Left hindlimb (tissue), 1 donor: ENCODE measurements around the gene CLASP1.
A peak's percentile ranks its signal among the peaks of the same experiment; 100 is the strongest.

Experiments used
- DNase-seq: peaks from one replicate; pipeline ENCODE4 v3.0.0-alpha.2; 2018

Gene CLASP1

DNA sequence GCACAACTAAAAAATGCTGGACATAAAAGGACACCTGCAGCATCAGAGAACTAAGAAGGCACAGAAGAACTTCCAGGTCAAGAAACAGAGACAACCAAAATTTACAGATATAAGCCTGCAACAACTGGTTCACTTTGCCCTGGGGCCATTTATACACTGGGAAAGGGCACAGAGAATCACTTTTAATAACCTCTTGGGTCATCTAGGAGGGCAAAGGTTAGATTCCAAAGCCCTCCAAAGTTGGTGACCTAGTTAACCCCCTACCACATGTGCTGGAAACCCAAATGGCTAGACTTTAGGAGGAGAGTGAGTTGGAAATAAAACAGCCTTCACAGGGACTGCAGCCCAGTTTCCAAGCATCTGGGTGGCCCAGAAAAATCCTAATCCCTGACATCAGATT, 115.3 kb downstream of the CLASP1 start:
- DNase-seq = no peak

DNA sequence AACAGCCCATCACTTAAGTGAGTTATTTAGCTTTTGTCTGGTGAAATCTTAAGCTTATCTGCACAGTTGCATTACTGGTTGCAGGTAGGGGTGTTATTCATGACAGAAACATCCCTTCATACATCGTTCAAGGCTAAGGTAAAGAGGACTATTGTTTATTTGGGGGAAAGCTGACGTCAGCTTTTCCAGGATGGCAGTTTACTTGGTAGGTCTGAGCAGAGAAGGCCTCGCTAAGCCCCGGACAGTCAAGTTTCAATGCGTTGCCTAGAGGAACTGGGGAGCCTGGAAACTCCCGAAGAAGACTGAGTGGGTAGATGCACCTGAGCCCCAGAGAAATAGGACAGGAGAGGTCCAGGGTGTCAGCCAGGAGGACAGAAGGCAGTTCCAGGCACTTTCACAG, 116.4 kb downstream of the CLASP1 start:
- no peak for DNase-seq

DNA sequence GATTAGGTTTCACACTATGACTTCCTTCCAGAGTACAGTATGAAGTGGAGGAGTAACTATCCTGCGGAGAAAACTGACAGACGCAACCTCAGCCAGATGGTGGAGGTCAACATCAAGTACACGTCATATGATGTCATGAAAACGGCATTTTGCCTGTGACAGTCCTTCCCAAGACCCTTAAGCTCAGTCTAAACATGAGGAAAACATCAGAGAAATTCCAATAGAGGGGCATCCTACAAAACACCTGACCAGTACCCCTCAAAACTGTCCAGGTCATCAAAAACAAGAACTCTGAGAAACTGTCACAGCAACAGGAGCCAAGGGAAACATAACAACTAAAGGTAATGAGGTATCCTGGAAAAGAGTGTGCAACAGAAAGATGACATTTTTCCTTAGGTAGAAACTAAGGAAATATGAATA, 116.9 kb downstream of the CLASP1 start:
- no peak for DNase-seq

DNA sequence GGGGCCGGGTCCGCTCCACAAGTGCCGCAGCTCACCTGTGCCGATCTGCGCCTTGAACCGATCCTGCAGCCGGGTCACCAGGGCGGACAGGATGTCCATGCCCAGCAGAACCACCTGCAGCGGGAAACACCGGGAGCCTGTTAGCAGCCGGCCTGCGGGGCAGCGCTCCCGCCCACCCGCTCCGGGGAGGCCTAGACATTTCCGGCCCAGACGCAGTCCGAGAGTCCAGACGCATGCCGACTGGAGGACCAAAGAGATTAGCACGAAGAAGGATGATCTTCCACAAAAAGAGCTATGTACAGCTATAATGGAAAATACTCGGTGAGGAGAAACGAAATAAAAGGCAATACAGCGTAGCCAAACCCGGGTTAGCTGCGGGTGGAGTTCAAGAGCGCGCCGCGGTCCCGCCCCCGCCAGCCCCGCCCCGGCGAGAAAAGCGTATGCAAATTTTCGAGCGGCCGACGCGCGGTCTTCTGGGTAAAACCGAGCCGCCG, 119.0 kb downstream of the CLASP1 start:
- DNase-seq = peak; percentile 91

DNA sequence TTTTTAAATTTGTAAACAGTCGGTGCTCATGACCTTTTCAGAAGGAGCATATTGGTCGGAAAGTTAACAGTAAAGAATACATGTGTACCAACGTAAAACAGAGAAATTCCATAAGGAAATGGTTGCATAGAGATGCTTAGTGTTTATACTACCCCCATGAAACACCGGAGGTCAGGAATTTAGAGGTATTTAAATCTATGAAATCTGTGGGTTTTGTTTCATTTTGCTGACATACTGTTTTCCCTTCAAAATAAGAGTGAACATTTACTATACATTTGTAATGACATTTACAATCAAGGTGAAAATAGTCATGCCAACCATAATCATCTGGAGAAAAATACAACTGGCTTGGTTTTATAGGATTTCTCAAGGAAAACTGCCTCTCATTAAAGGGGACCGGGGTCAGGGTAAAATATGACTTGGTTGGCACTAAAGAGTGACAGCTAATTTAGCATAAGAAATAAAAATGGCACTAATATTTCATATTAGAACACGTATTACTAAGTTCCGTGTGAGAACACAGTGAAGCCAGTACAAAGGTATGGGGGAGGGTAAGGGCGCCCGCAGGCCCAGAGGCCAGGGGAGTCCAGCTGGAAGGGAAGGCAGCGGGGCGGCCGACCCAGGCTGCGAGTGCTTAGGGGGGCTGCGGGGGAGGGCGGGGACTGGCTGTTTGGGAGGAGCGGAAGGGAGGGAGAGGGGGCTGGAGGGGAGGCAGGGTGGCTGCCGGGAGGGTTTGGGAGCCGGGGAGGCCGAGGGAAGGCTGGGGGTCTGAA, 119.6 kb downstream of the CLASP1 start:
- DNase-seq = peak; percentile 91

DNA sequence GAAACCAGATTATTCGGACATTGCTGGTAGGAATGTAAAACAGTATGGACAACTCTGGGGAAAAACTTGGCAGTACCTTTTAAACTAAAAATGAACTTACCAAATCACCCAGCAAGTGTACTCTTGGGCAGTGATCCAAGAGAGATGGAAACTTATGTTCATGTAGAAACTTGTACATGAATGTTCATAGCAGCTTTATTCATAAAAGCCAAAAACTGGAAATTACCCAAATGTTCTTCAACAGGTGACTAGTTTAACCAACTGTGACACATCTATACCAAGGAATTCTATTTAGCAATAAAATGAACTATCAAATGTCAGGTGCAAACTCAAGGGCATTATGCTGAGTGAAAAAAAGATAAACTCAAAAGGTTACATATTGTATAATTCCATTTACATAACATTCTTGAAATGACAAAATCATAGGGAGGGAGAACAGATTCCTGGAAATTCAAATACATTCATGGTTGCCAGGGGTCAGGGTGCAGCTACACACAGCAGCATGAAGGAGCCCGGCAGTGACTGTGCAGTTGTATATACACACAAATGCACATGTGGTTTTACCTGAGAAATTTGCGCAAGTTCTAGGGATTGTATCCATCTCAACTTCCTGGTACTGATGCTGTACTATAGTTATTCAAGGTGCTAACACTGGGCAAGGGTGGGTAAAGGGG, 122.1 kb downstream of the CLASP1 start:
- DNase-seq = no peak

DNA sequence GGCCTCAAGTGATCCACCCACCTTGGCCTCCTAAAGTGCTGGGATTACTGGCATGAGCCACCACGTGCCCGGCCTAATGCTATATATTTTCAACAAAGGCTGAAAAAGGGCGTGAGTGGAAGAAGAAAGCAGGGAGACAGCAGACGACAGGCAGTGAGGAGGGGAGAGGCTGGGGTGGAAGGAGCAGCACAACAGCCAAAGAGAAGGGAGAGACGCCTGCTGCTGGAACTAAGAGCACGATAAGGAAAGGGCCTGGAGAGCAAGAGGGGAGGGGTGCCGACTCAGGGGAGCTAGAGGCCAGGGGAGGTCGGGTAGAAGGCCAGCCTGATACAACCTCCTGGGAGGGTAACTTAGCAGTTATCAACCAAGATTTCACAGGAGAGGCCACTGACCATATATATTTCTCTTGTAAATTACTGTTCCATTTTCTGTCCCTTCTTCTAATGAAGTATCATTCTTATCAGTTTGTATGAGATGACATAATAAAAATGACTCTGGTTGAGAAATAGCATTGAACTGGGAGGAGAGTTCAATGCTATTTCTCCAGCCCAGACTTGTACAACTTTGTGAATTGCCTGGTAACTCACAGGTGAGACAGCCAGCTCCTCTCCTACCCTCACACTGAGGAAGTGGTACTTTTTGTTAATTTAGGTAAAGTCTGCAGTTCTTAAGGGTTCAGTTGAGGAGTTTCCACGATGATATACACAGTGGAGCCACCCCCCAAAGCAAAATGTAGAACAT, 124.4 kb downstream of the CLASP1 start:
- DNase-seq = no peak

DNA sequence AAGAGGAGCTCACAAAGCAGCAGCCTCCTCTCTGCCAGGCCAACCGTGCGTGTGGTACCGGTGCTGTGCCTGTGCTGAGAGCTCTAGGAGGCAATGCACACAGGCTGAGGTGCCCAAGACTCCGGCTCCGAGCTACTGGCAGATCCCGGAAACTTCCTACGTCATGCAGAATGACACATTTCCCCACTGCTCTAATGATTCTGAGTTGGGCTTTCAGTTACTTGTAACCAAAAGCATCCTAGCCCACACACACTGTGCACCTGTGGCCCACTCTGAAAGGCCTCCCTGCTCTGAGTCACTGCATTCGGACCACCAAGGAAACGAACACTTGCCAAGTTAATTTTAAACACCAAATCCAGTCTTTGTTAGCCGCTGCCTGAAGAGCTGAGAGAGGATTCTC, 127.9 kb downstream of the CLASP1 start:
- peak; percentile 53 for DNase-seq

DNA sequence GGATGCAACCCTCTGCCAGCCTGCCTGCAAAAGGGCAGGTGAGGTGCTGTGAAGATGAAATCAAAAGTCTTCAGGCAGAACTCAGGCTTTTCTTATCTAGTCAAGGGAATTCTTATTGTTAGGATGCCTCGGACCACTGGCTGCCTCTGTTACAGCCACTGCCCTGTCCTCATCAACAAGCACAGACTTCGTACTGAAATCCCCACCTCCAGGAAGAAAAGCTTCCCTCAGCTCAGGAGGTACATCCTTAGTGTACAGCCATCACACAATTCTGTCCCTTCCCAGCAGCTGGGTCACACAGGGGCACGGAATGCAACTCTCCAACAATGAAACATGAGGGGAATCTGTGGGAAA, 128.6 kb downstream of the CLASP1 start:
- DNase-seq = no peak

DNA sequence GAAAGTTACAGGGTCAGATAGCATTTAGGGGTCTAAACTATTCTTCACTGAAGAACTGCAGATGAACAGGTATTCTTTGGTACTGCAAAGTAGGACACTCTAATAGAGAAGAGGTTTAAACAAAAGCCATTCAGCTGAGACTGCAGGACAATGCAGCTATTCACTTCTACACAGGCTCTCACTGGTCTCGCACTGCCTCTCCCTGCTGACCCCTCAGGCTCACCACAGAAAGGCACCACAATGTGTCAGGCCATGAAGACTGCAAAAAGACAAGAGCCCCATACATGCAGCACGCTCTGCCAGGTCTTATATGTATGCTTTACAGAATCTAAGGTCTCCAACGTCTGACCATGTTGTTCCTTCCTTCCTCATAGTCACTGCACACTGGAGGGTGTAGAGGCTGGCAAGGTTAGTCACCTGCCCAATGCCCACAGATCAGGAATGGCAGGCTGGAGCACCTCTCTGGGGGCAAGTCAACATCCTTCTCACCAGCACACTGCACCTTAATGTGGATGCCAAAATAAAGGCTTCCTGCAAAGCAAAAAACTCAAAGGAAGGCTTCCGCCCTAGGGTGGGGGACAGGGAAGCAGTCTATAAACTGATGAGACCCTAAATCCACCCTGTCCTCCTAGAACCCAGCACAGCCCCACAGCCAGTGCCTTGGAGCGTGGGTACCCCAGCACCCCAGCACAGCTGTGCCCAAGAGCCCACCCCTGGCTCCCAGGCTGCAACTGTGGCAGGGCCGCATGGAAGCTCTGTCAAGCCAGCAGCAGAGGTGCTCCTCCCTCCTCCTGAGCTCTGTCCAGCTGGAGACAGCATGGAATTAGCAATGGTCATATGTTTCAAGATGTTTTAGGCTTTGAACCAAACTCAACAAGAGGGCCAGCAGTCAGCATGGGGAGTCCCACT, 129.3 kb downstream of the CLASP1 start:
- no peak for DNase-seq

DNA sequence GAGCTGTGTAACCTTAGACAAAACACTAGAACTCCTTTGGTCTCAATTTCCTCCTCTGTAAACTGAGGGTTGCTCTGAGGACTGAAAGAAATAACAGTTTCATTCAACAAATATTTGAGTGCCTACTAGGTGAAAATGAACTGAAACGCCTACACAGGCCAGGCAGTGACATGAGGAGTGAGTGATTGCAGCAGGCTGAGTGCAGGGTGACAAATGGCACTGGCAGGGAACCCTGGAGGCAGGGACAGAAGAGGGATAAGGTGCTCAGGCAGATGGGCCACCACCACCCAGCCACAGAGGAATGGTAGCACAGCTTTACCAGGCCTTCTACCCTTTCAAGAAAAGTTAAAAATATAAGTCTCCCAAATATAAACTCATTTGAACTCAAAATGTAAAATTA, 130.1 kb downstream of the CLASP1 start:
- no peak for DNase-seq

DNA sequence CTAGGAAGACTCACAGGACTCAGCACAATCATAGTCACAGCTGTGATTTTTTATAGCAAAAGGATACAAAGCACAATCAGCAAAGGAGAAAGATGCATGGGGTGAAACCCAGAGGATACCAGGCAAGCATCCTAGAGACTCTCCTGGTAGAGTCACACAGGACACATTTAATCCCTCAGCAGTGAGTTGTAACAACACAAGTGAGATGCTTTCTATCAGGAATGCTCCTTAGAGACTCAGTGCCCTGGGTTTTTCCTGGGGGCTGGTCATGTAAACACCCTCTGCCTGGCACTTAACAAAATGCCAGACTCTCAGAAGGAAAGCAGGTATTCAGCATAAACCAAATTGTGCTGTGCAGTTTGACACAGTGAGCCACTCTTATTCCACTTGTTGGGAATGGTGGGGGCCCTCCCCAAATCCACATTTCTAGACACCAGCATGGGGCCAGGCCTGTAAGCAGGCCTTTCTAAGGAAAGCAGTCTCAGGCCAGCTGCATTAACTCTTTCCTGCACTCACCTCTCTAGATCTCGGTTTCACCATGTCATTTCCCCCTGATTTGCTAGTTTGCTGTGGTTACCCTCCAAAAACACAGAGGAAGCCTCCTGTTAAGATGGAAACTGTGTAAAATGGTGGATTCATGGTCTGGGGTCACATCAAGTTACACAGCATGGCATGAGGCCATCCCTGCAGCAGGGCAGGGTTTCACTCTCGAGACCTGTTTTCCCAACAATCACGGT, 135.5 kb downstream of the CLASP1 start:
- no peak for DNase-seq

DNA sequence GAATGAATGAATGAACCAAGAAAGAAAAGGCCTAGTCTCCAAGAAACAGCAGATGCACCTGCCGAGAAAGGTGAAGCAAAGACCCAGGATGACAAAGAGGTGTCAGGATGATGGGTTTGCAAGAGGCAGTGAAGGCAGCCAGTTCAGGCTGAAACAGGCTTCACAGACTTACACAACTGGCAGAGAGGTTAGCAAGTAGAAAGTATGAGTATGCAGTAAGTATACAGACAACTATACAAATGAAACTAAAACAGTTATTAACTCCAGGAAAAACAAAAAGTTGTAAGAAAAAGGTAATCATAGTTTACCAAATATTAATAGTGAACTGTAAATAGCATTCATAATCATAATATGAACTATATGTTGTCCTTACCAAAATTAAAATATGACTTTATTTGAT, 138.4 kb downstream of the CLASP1 start:
- no peak for DNase-seq

DNA sequence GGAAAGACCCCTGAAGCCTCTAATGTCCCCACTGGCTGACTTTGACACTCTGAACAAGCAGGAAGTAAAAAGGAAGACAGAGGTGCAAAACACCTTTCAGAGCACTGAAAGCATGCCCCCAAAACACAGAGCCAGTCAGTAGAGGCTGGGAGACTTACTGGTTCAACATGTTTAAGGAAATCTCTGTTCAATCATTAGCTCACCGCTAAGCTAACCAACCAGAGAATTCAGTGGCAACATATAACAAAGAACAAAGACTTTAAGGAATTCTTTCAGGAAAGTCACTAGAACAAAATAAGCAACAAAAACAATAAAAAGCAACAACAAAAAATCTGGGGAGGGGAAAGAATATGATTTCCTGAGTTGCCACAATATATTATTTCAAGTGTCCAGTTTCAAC, 142.6 kb downstream of the CLASP1 start:
- no peak for DNase-seq

DNA sequence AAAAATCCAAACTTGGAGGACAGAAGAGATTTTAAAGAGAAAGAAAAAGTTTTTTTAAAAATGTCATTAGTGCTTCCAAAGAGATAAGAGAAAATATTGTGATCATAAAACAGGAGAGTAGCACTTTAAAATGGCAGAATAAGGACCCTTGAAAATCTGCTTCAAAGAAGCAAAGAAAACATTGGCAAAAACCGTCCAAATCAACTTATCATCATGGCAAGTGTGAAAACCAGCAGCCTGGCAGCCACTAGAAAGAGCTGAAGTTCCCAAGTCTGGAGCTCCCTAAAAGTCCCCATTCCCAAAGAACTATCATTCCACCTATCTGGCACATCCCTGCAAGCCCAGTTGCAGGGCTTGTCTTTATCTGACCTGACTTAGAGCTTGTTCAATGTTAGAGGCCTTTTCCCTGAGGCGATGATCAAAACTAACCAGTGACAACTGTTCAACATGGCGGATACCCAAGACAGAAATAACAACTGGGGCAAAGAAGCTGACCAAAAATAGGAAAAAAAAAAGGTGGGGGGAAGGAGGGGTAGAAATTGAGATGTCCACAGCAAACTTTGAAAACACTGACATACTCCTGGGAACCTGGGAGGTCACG, 143.2 kb downstream of the CLASP1 start:
- DNase-seq = no peak

DNA sequence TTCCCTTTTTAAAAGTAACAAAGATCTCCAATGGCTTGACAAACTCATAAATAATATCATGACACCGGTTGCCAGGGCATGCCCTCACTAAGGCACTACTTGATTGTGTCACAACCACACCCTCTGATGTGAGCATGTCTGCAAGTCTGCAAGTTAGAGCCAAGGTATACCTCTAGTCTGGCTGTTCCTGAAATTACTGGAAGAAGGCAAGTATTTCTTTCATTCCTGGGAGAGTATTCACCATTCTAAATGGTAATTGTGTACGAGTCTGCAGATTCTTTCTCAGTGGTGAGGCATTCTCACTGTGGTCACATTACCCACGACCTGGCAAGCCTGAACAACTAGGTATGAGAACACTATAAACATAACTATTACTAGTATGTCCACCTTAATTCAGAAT, 144.3 kb downstream of the CLASP1 start:
- DNase-seq = no peak

DNA sequence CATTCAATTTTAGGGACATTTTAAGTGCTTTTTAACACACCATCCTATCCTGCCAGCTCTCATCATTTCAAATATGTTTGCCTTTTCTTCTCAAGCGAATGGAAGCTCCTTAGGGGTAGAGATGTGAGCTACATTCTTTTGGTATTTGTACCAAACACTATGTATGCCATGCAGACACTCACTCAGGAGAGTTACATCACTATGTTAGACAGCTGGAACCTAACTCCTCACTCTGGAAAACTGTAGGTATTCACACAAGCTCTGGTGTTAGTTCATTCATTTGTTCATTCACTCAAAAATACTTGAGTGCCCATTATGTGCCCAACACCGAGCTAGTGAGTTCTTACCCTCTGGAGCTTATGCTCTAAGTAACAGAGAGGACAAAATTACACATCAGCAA, 144.9 kb downstream of the CLASP1 start:
- no peak for DNase-seq

DNA sequence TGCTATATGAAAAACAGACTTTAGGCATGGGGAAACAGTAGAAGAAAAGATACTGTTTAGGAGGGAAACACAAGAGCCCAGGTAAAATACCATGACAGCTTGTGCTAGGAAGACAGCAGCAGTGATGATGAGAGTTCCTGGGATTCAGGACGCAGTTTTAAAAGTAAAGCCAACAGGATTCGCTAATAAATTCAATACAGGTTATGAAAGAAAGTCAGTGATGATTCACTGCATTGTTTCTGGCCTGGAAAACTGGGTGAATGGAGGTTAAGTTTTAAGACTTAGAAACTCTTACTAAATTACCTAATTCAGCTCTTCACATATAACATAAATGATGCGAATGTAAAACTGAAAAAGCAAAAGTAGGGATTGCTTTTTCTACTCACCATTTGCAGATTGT, 146.5 kb downstream of the CLASP1 start:
- no peak for DNase-seq

DNA sequence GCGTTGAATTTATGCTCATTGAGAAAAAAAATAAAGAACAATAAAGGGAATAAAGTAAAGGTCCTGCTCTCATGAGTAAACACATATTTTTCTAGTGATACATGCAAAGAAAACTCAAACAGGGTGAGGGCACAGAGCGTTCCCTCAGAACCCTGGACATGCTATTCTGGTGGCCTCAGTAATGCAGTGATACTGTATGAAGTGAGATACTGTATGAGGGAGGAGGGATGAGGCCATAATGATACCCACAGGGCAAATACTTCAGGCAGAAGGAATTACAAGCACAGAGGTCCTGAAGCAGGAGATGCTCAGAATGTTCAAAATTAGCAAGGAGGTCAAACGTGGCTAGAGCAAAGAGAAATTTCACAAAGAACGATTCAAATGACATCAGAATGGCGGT, 147.0 kb downstream of the CLASP1 start:
- DNase-seq = no peak

DNA sequence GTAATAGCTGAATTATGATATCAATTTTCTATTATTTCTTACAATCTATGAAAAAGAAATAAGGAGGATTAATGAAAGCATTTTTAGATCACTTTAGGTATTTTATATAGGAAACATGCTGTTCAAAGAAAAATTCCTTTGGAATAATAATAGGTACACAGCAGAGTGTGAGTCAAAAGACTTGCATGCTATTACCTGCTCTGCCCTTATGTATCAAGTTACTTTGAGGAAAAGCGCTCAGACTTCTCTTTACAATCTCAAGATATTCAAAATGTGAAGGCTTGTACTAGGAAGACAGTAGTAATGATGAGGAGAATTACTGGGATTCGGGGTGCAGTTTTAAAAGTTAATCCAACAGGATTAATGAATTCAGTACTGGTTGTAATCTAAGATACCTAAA, 147.7 kb downstream of the CLASP1 start:
- no peak for DNase-seq

DNA sequence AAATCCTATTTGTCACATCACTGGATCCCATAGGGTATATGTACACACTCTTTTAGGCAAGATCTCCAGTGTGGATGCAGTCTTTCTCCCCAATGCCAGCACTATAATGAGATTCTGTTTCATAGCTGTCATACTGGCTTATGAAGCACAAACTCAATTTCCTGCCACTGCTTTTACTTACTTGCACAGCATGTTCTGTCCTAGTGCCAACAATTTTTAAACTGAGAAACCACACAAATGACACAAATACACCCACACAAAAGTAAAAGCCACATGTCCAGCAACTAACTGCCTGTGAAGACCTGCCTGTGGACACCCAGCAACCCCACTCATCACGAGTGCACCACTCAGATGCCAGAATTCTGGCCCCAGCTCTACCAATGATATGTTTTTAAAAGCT, 148.2 kb downstream of the CLASP1 start:
- no peak for DNase-seq

DNA sequence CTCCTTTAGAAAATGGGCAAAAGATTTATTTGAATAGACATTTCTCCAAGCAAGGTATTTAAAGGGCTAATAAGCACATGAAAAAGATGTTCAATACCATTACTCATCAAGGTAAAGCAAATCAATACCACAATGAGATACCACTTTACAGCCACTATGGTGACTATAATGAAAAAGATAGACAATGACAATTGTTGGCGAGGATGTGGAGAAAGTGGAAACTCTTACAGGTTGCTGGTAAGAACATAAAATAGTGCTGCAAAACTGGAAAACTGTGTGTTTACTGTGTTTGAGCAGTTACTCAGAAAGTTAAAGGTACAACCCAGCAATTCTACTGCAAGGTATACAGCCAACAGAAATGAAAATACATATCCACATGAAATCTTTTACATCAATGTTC, 150.5 kb downstream of the CLASP1 start:
- no peak for DNase-seq
